DND-41 (cell line): ENCODE results near the gene TRIM16.
"Not testable (repeated sequence)": the region's sequence is repeated elsewhere in the genome, so short reads cannot be mapped to it uniquely, and the experiment has no call there.

Experiments used
- ATAC-seq: fragments of 200-7000 bp; cut with Tn5 transposase; 3 replicates; pipeline ENCODE4 v1.9.1; 2021; ENCODE audit warnings: low read depth; ENCODE audit not compliant: insufficient read depth
- DNase-seq: peaks from one replicate; pipeline ENCODE4 v3.0.0-alpha.2; 2020
- H2AFZ ChIP-seq: 2 replicates; pipeline ENCODE4 v1.6.0; 2012; ENCODE audit warnings: low read depth, low read length
- H3K27ac ChIP-seq: 2 replicates; pipeline ENCODE4 v1.5.1; 2012; ENCODE audit warnings: low read length, inconsistent platforms
- H3K27me3 ChIP-seq: fragments of 200-600 bp; sonication (generic); 2 replicates; pipeline ENCODE4 v1.6.0; 2012; ENCODE audit warnings: low read length, mild to moderate bottlenecking, inconsistent platforms; ENCODE audit not compliant: insufficient read depth, poor library complexity
- H3K36me3 ChIP-seq: 2 replicates; pipeline ENCODE4 v1.5.1; 2012; ENCODE audit warnings: low read length, inconsistent platforms; ENCODE audit not compliant: insufficient read depth
- H3K4me1 ChIP-seq: 2 replicates; pipeline ENCODE4 v1.5.1; 2012; ENCODE audit warnings: mild to moderate bottlenecking, low read length; ENCODE audit not compliant: insufficient read depth
- H3K4me2 ChIP-seq: 2 replicates; pipeline ENCODE4 v1.6.0; 2012; ENCODE audit warnings: mild to moderate bottlenecking, moderate library complexity, low read length, inconsistent platforms; ENCODE audit not compliant: insufficient read depth
- H3K4me3 ChIP-seq, 2 experiments: fragments of 200-600 bp in 1 of 2; shearing (Covaris generic) in 1 of 2; 2 replicates each; pipeline ENCODE4 v1.5.1; 2012 to 2016; ENCODE audit warnings: inconsistent platforms in 2 of 2, low read length in 2 of 2, mild to moderate bottlenecking in 2 of 2, low read depth in 1 of 2, moderate library complexity in 1 of 2
- H3K79me2 ChIP-seq: 2 replicates; pipeline ENCODE4 v1.6.0; 2012; ENCODE audit warnings: low read length, inconsistent platforms; ENCODE audit not compliant: insufficient read depth
- H3K9ac ChIP-seq: 2 replicates; pipeline ENCODE4 v1.6.0; 2012; ENCODE audit warnings: low read depth, mild to moderate bottlenecking, inconsistent platforms, low read length, moderate library complexity
- H3K9me3 ChIP-seq: 2 replicates; pipeline ENCODE4 v1.5.1; 2012; ENCODE audit warnings: low read length, moderate library complexity, mild to moderate bottlenecking, inconsistent platforms; ENCODE audit not compliant: insufficient read depth, severe bottlenecking
- H4K20me1 ChIP-seq: 2 replicates; pipeline ENCODE4 v1.6.0; 2012; ENCODE audit warnings: low read length; ENCODE audit not compliant: insufficient read depth
- EZH2 ChIP-seq: IDR thresholded peaks from 3 replicates; pipeline ENCODE4 v1.6.1; 2012; ENCODE audit warnings: borderline replicate concordance, low read depth, mild to moderate bottlenecking, moderate library complexity, low read length, inconsistent platforms; ENCODE audit not compliant: severe bottlenecking
- TF ChIP-seq, protein P1 (sequence below): IDR thresholded peaks from 2 replicates; pipeline ENCODE4 v1.5.1; 2012; ENCODE audit warnings: borderline replicate concordance, low read length, moderate library complexity, mild to moderate bottlenecking; ENCODE audit not compliant: poor library complexity, severe bottlenecking; ENCODE audit errors: extremely low read depth

TRIM16 gene

DNA sequence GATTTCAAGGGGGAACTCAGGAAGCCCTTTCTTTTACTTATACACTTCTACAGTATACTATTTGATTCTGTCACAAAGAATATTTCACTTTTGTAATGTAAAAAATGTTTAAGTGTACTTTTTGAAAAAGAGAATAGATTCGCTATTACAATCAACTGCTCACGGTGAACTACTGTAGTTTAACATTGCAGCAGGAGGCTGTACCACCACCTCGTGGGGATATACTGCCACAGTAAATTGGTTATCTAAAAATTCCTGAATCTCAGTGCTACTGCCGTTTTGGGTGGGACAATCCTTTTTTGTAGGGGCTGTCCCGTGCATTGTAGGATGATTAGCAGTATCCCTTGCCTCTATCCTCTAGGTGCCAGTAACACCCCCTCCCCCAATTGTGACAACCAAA is 14.6 kb downstream of the TRIM16 start:
- not testable (repeated sequence) for H3K27ac ChIP-seq, H3K4me2 ChIP-seq, H3K36me3 ChIP-seq, H3K27me3 ChIP-seq, H3K4me1 ChIP-seq, H2AFZ ChIP-seq, DNase-seq, H3K4me3 ChIP-seq, H3K79me2 ChIP-seq, H3K9me3 ChIP-seq, H3K9ac ChIP-seq, H4K20me1 ChIP-seq, ATAC-seq

DNA sequence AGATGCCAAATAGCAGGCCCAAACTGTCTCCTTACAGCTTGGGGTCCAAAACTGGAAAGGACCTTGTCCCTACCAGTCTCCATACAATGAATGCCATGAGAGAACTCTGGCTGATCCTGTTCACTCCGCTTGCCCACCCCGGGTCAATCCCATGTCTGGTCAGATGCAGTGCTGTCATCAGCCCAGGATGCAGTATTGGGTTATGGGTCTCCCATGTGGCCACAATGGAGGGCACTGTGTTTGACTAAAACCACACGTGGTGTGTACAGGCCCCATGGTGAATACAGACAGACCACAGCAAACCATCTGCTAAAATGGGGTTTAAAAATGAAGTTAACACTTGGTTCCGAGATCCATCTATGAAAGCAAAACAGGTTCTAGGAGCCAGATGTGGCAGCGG is 20.4 kb downstream of the TRIM16 start:
- no peak overlapping the region for H3K4me3 ChIP-seq
- no peaks in the 10 kb centered on the region for H3K9me3 ChIP-seq
- H4K20me1 ChIP-seq = no peaks in the 10 kb centered on the region
- H3K4me1 ChIP-seq = no peaks in the 10 kb centered on the region
- no peak for DNase-seq
- H3K36me3 ChIP-seq = peaks cover 16% of the 10 kb centered on the region
- no peak overlapping the region for H2AFZ ChIP-seq
- H3K27me3 ChIP-seq = no peaks in the 10 kb centered on the region
- H3K27ac ChIP-seq = no peak overlapping the region
- ATAC-seq = no peak
- no peaks in the 10 kb centered on the region for H3K79me2 ChIP-seq
- no peak overlapping the region for H3K9ac ChIP-seq
- no peak overlapping the region for H3K4me2 ChIP-seq
- TF ChIP-seq EZH2 = no peak
- TF ChIP-seq, protein P1, sequence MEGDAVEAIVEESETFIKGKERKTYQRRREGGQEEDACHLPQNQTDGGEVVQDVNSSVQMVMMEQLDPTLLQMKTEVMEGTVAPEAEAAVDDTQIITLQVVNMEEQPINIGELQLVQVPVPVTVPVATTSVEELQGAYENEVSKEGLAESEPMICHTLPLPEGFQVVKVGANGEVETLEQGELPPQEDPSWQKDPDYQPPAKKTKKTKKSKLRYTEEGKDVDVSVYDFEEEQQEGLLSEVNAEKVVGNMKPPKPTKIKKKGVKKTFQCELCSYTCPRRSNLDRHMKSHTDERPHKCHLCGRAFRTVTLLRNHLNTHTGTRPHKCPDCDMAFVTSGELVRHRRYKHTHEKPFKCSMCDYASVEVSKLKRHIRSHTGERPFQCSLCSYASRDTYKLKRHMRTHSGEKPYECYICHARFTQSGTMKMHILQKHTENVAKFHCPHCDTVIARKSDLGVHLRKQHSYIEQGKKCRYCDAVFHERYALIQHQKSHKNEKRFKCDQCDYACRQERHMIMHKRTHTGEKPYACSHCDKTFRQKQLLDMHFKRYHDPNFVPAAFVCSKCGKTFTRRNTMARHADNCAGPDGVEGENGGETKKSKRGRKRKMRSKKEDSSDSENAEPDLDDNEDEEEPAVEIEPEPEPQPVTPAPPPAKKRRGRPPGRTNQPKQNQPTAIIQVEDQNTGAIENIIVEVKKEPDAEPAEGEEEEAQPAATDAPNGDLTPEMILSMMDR = no peak

DNA sequence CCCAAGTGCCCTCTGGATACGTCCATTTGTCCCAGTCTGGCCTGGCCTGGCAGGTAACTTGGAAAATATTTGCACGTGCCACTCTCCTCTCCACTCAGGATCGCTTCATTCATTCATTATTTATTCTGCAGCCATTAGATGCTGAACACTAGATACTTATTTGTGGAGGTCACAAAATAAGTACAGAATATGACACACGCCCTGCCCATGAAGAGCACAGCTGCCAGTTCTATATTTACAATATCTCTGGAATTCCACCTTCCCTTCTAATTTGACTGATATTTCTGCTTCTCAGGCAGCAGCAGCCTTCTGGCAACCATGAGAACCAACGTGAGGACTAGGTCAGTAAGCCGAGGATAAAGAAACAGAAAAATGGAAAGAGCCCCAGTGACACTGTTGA is 20.9 kb downstream of the TRIM16 start:
- H3K4me1 ChIP-seq = no peaks in the 10 kb centered on the region
- no peak overlapping the region for H3K27ac ChIP-seq
- no peak for TF ChIP-seq EZH2
- TF ChIP-seq, protein P1 = no peak

DNA sequence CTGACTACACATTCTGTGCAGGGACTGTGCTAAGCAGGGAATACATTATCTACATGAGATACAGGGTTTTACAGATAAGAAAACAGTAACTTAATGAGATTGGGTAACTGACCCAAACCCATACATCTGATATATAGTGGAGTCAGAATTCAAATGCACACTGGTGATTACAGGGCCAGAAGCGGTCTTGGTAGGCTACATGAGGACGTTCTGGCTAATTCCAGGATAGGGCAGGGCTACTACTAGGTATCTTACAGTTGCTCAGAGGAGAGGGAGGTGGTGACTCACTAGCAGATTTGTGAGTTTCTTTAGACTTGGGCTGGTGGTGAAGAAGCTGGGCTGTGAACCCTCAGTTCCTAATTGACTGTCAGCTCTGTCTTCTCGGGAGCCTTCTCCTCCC is 21.4 kb downstream of the TRIM16 start:
- Histone ChIP-seq H2AFZ (no peak overlapping the region), H4K20me1 (no peaks in the 10 kb centered on the region), H3K4me2 (no peak overlapping the region), H3K9me3 (no peaks in the 10 kb centered on the region), H3K27ac (no peak overlapping the region), H3K27me3 (no peaks in the 10 kb centered on the region), H3K36me3 (peaks cover 16% of the 10 kb centered on the region), H3K9ac (no peak overlapping the region), H3K4me1 (no peaks in the 10 kb centered on the region), H3K4me3 (no peak overlapping the region), H3K79me2 (no peaks in the 10 kb centered on the region)
- ATAC-seq (no peak), DNase-seq (no peak)
- TF ChIP-seq EZH2 = no peak
- TF ChIP-seq, protein P1 = no peak

More for the DNA sequence above, 20.9 kb downstream of the TRIM16 start:
- Histone ChIP-seq H3K9me3 (no peaks in the 10 kb centered on the region), H3K36me3 (peaks cover 16% of the 10 kb centered on the region), H3K27me3 (no peaks in the 10 kb centered on the region), H3K4me3 (no peak overlapping the region), H3K9ac (no peak overlapping the region), H3K4me2 (no peak overlapping the region), H3K79me2 (no peaks in the 10 kb centered on the region), H4K20me1 (no peaks in the 10 kb centered on the region), H2AFZ (no peak overlapping the region)
- ATAC-seq (no peak), DNase-seq (no peak)
